H1 (cell line): ENCODE results near the gene MPIG6B. TPM values are rescaled to one million over a fixed set of nuclear protein-coding genes. Genes with fewer than 3 reads are reported as not detected.

Experiments used
- ATF3 ChIP-seq: IDR thresholded peaks from 2 replicates; pipeline ENCODE4 v1.6.1; 2011; ENCODE audit warnings: low read depth, mild to moderate bottlenecking, low read length; ENCODE audit not compliant: insufficient read depth
- BACH1 ChIP-seq: IDR thresholded peaks from 2 replicates; pipeline ENCODE4 v1.6.1; 2012; ENCODE audit warnings: low read length, improper control_type of control experiment
- BCL11A ChIP-seq, 2 experiments: IDR thresholded peaks; one replicate each; pipeline ENCODE4 v1.6.1; 2011; ENCODE audit warnings: low read depth in 2 of 2, low read length in 2 of 2, mild to moderate bottlenecking in 2 of 2
- CREB1 ChIP-seq: IDR thresholded peaks from 2 replicates; pipeline ENCODE4 v1.6.1; 2012; ENCODE audit warnings: inconsistent platforms
- EZH2 ChIP-seq: fragments of 200-600 bp; sonication (generic); IDR thresholded peaks from 2 replicates; pipeline ENCODE4 v1.7.1; 2012; ENCODE audit warnings: low read depth, mild to moderate bottlenecking, moderate library complexity, low read length, inconsistent platforms; ENCODE audit not compliant: severe bottlenecking
- HDAC6 ChIP-seq: IDR thresholded peaks from one replicate; pipeline ENCODE4 v1.7.1; 2012; ENCODE audit warnings: low read depth, mild to moderate bottlenecking, inconsistent platforms, low read length, moderate library complexity
- JUND ChIP-seq: IDR thresholded peaks from 2 replicates; pipeline ENCODE4 v1.6.1; 2011; ENCODE audit warnings: mild to moderate bottlenecking, improper control_type of control experiment, low read length
- MAFK ChIP-seq: IDR thresholded peaks from 2 replicates; pipeline ENCODE4 v1.6.1; 2012; ENCODE audit warnings: low read depth, mild to moderate bottlenecking, improper control_type of control experiment, low read length
- SIRT6 ChIP-seq: IDR thresholded peaks from one replicate; pipeline ENCODE4 v1.7.1; 2012; ENCODE audit warnings: low read length, inconsistent platforms
- SP1 ChIP-seq: IDR thresholded peaks from 2 replicates; pipeline ENCODE4 v1.6.1; 2011; ENCODE audit warnings: low read depth, low read length
- polyA plus RNA-seq, 7 experiments: library from polyadenylated mRNA; depleted of rRNA in 3 of 7; stranded (reverse) in 5 of 7; unstranded in 2 of 7; fragments of >200 nt in 5 of 7; fragments of 200-250 nt in 2 of 7; gene quantifications; 1 replicate in 5 of 7; 2 replicates in 1 of 7; 4 replicates in 1 of 7; pipeline versions ENCODE4 v1.2.1 to v1.2.3, GENCODE V29; 2011 to 2013; ENCODE audit warnings: missing spikeins in 2 of 7, mixed read lengths in 2 of 7
- total RNA-seq: library from RNA; stranded (reverse); fragmentation: NEBNext Ultra II Directional; extraction: Animal tissue kit (Norgen Biotek cat#: 25700); gene quantifications from 2 replicates; pipeline ENCODE4 v1.2.1, GENCODE V29; 2021
- TF ChIP-seq, protein P1 (sequence below): fragments of 300-600 bp; sonication (generic); IDR thresholded peaks from 2 replicates; pipeline ENCODE4 v1.7.1; 2012; ENCODE audit warnings: low read length, moderate library complexity, mild to moderate bottlenecking, inconsistent platforms; ENCODE audit not compliant: insufficient replicate concordance

Gene MPIG6B
- total and polyA plus RNA-seq, 2 of the 8 experiments (the other 6 are each of a cell fraction or from before 2014, with no cell fraction given) = 0.18 TPM; not detected in 1

GRCh38 chr6:31739639-31740396, 16.6 kb downstream of the MPIG6B start, which contains the start of gene MSH5 (continued):
- TF ChIP-seq MAFK = no peak
- no peak for TF ChIP-seq EZH2
- TF ChIP-seq BACH1 = no peak
- no peak for TF ChIP-seq HDAC6
- TF ChIP-seq ATF3 = no peak
- TF ChIP-seq JUND = no peak
- TF ChIP-seq SP1 = peak; percentile 90
- TF ChIP-seq, protein P1, sequence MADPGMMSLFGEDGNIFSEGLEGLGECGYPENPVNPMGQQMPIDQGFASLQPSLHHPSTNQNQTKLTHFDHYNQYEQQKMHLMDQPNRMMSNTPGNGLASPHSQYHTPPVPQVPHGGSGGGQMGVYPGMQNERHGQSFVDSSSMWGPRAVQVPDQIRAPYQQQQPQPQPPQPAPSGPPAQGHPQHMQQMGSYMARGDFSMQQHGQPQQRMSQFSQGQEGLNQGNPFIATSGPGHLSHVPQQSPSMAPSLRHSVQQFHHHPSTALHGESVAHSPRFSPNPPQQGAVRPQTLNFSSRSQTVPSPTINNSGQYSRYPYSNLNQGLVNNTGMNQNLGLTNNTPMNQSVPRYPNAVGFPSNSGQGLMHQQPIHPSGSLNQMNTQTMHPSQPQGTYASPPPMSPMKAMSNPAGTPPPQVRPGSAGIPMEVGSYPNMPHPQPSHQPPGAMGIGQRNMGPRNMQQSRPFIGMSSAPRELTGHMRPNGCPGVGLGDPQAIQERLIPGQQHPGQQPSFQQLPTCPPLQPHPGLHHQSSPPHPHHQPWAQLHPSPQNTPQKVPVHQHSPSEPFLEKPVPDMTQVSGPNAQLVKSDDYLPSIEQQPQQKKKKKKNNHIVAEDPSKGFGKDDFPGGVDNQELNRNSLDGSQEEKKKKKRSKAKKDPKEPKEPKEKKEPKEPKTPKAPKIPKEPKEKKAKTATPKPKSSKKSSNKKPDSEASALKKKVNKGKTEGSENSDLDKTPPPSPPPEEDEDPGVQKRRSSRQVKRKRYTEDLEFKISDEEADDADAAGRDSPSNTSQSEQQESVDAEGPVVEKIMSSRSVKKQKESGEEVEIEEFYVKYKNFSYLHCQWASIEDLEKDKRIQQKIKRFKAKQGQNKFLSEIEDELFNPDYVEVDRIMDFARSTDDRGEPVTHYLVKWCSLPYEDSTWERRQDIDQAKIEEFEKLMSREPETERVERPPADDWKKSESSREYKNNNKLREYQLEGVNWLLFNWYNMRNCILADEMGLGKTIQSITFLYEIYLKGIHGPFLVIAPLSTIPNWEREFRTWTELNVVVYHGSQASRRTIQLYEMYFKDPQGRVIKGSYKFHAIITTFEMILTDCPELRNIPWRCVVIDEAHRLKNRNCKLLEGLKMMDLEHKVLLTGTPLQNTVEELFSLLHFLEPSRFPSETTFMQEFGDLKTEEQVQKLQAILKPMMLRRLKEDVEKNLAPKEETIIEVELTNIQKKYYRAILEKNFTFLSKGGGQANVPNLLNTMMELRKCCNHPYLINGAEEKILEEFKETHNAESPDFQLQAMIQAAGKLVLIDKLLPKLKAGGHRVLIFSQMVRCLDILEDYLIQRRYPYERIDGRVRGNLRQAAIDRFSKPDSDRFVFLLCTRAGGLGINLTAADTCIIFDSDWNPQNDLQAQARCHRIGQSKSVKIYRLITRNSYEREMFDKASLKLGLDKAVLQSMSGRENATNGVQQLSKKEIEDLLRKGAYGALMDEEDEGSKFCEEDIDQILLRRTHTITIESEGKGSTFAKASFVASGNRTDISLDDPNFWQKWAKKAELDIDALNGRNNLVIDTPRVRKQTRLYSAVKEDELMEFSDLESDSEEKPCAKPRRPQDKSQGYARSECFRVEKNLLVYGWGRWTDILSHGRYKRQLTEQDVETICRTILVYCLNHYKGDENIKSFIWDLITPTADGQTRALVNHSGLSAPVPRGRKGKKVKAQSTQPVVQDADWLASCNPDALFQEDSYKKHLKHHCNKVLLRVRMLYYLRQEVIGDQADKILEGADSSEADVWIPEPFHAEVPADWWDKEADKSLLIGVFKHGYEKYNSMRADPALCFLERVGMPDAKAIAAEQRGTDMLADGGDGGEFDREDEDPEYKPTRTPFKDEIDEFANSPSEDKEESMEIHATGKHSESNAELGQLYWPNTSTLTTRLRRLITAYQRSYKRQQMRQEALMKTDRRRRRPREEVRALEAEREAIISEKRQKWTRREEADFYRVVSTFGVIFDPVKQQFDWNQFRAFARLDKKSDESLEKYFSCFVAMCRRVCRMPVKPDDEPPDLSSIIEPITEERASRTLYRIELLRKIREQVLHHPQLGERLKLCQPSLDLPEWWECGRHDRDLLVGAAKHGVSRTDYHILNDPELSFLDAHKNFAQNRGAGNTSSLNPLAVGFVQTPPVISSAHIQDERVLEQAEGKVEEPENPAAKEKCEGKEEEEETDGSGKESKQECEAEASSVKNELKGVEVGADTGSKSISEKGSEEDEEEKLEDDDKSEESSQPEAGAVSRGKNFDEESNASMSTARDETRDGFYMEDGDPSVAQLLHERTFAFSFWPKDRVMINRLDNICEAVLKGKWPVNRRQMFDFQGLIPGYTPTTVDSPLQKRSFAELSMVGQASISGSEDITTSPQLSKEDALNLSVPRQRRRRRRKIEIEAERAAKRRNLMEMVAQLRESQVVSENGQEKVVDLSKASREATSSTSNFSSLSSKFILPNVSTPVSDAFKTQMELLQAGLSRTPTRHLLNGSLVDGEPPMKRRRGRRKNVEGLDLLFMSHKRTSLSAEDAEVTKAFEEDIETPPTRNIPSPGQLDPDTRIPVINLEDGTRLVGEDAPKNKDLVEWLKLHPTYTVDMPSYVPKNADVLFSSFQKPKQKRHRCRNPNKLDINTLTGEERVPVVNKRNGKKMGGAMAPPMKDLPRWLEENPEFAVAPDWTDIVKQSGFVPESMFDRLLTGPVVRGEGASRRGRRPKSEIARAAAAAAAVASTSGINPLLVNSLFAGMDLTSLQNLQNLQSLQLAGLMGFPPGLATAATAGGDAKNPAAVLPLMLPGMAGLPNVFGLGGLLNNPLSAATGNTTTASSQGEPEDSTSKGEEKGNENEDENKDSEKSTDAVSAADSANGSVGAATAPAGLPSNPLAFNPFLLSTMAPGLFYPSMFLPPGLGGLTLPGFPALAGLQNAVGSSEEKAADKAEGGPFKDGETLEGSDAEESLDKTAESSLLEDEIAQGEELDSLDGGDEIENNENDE = no peak
- TF ChIP-seq CREB1 = peak; percentile 53; the same call in 1 of the 2 replicates
- no peak for TF ChIP-seq SIRT6
- no peak for TF ChIP-seq BCL11A (IDR thresholded peaks at IDR 0.05; ENCODE audit: low read depth in 2 of 2, low read length in 2 of 2)
